Neural progenitor cell (in vitro differentiated cells): ENCODE results near the gene MCF2L2.

Source experiments
- EZH2 ChIP-seq: fragments of 200-600 bp; sonication (generic); IDR thresholded peaks from 2 replicates; pipeline ENCODE4 v1.6.1; 2017; ENCODE audit warnings: antibody characterized with exemption, mild to moderate bottlenecking, moderate library complexity
- EZH2phosphoT487 ChIP-seq: fragments of 200-600 bp; sonication (generic); IDR thresholded peaks from 2 replicates; pipeline ENCODE4 v1.6.1; 2017; ENCODE audit warnings: antibody characterized with exemption
- TF ChIP-seq, protein P1 (sequence below): fragments of 200-600 bp; sonication (generic); IDR thresholded peaks from 2 replicates; pipeline ENCODE4 v1.5.1; 2017; ENCODE audit warnings: antibody characterized with exemption, mild to moderate bottlenecking

DNA sequence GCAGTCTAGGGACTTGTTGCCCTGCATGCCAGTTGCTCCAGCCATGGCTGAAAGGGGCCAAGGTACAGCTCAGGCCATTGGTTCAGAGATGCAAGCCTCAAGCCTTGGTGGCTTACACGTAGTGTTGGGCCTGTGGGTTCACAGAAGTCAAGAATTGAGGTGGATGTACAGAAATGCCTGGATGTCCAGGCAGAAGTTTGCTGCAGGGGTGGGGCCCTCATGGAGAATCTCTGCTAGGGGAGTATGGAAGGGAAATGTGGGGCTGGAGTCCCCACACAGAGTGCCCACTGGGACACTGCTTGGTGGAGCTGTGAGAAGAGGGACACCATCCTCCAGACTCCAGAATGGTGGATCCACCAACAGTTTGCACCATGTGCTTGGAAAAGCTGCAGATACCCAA is 186.0 kb downstream of the MCF2L2 start:
- TF ChIP-seq, protein P1, sequence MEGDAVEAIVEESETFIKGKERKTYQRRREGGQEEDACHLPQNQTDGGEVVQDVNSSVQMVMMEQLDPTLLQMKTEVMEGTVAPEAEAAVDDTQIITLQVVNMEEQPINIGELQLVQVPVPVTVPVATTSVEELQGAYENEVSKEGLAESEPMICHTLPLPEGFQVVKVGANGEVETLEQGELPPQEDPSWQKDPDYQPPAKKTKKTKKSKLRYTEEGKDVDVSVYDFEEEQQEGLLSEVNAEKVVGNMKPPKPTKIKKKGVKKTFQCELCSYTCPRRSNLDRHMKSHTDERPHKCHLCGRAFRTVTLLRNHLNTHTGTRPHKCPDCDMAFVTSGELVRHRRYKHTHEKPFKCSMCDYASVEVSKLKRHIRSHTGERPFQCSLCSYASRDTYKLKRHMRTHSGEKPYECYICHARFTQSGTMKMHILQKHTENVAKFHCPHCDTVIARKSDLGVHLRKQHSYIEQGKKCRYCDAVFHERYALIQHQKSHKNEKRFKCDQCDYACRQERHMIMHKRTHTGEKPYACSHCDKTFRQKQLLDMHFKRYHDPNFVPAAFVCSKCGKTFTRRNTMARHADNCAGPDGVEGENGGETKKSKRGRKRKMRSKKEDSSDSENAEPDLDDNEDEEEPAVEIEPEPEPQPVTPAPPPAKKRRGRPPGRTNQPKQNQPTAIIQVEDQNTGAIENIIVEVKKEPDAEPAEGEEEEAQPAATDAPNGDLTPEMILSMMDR: no peak
- TF ChIP-seq EZH2 (no peak), EZH2phosphoT487 (no peak)
